ENCODE measurements around the gene UBE2J2.
"Not testable (repeated sequence)": the region's sequence is repeated elsewhere in the genome, so short reads cannot be mapped to it uniquely, and the experiment has no call there.

The UBE2J2 gene

GRCh38 chr1:1273512-1274298 is at the start of gene UBE2J2:
TSS of gene UBE2J2 (minus strand) at chr1:1273854. CDS start at chr1:1267992, 5,862 bp downstream.
- peak; percentile 82 for DNase-seq (ENCODE audit: low spot score)

DNA sequence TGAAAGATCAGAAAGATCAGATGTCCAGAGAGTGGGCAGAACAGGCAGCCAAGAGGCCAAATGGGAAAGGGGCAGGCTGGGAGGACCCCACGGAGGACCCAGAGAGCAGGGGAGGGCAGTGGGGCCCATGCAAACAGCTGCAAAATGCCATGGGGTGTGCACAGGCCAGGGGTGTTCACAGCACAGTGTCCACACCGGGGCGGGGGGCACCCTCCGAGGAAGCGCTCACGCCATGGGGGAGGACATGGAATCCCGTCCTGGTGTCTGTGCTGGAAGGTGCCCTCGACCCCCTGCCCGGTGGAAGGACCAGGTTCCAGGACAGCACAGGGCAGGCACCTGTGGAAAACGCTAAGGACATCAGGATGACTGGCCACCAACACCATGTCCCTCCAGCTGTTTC is 49.3 kb upstream of the UBE2J2 start:
- no peak for DNase-seq (ENCODE audit: low spot score)

- no peak for DNase-seq (ENCODE audit: low spot score)
Measured at GRCh38 chr1:1322418-1322817, 48.8 kb upstream of the UBE2J2 start.

DNA sequence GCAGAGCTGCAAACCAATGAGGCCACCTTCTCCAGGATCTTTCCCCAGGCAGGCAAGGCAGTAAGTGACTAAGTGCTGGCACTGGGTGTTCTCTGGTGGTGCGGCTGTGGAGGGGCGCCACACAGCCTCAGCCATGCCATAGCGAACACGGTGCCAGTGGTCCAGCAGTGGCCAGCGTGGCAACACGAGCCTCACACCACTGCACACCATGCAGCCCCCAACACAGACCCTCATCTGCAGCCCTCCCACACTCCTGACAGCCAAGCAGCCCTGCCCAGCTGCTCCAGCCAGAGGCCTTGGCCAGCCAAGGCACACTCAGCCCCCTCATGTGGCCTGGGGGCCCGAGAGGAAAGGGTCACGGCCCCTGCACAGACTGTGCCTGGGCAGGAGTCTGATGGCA is 47.8 kb upstream of the UBE2J2 start:
- DNase-seq (ENCODE audit: low spot score), result no peak

- DNase-seq (ENCODE audit: low spot score), result no peak
Measured at GRCh38 chr1:1320666-1321448, 47.2 kb upstream of the UBE2J2 start.

GRCh38 chr1:1319646-1319941 is 45.9 kb upstream of the UBE2J2 start:
- no peak for DNase-seq (ENCODE audit: low spot score)

DNA sequence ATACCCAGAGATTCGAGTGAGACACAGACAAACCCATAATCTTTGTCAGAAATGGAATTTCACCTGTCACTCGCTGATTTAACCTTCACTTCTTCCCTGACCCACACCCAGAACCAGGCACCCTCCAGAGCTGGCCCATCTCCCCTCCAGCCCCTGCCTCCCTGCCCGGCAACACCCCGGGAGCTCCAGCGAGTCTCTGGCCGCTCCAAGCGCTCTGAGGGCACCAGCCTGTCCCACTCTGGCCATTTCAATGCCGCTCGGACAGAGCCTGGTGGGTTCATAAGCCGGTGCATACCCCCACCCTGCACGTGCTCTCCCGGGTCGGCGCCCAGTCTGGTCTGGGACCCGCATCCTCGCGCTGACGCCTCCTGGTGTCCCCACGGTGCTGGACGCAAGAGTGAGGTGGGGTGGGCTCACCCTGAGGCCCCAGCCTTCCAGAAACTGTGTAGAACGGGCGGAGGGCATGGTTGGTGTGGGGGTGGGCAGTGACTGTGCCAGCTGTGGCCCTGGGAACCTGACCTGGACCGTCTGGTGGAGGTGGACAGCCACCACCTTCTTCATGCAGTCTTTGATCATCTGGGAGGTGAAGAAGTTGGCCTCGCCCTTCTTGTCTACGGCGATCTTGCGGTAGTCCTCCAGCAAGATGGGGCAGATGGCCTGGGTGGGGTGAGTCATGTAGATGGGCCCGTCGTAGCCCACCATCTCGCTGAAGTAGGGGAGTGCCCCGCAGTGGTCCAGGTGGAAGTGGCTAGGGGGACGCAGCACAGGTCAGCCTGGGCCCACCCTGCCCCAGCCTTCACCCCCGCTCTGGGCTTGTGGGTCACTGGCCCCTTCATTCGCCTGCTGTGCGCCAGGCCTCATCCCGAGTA is 45.4 kb upstream of the UBE2J2 start:
- DNase-seq (ENCODE audit: low spot score), result no peak

- DNase-seq (ENCODE audit: low spot score), result peak; percentile 81
Measured at GRCh38 chr1:1318131-1318652, 44.5 kb upstream of the UBE2J2 start.

- DNase-seq (ENCODE audit: low spot score), result no peak
Measured at GRCh38 chr1:1317420-1317819, 43.8 kb upstream of the UBE2J2 start.

DNA sequence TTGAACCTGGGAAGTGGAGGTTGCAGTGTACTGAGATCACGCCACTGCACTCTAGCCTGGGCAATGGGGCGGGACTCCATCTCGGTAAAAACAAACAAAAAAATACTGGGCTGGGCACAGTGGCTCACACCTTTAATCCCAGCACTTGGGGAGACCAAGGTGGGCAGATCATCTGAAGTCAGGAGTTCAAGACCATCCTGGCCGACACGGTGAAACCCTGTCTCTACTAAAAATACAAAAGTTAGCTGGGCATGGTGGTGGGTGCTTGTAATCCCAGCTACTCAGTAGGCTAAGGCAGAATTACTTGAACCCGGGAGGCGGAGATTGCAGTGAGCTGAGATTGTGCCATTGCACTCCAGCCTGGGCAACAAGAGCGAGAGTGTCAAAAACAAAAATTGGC is 42.5 kb upstream of the UBE2J2 start:
- DNase-seq (ENCODE audit: low spot score), result not testable (repeated sequence)

DNA sequence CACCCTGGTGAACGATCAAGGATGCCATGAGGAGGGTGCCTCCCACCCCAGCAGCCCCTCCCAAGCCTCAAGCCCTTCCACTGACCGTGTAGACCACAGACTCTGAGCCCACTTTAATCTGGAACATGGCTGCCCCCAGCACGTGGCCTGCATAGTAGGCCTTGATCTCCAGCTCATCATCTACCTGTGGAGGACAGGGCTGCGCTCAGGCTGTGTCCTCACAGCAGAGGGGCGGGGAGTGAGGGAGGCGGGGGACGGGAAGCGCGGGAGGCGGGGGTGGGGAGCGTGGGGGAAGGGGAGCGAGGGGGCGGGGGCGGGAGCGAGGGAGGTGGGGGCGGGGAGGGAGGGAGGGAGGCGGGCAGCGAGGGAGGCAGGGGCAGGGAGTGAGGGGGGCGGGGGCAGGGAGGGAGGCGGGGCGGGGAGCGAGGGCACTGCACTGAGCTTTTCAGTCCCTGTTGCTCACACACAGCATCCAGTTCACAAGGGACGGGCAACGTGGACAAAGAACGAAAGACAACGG is 41.8 kb upstream of the UBE2J2 start:
- no peak for DNase-seq (ENCODE audit: low spot score)

- no peak for DNase-seq (ENCODE audit: low spot score)
Measured at GRCh38 chr1:1314678-1315335, 41.2 kb upstream of the UBE2J2 start.

DNA sequence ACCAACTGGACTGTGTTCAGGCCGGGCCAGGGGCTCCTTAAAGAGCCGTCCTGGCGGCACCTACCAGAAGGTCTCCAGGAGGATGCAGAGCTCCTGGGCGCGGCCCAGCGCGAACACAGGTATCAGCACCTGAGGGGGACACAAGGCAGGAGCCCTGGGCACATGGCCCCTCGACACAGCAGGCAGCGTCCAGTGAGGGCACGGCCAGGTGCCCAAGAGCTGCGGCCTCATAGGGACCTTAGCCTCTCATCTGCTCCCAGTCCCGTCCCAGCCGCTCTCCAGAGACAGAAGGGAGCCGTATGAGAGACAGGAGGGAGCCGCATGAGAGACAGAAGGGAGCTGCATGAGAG is 40.6 kb upstream of the UBE2J2 start:
- DNase-seq (ENCODE audit: low spot score), result no peak

- no peak for DNase-seq (ENCODE audit: low spot score)
Measured at GRCh38 chr1:1313500-1314236, 40.0 kb upstream of the UBE2J2 start.

DNA sequence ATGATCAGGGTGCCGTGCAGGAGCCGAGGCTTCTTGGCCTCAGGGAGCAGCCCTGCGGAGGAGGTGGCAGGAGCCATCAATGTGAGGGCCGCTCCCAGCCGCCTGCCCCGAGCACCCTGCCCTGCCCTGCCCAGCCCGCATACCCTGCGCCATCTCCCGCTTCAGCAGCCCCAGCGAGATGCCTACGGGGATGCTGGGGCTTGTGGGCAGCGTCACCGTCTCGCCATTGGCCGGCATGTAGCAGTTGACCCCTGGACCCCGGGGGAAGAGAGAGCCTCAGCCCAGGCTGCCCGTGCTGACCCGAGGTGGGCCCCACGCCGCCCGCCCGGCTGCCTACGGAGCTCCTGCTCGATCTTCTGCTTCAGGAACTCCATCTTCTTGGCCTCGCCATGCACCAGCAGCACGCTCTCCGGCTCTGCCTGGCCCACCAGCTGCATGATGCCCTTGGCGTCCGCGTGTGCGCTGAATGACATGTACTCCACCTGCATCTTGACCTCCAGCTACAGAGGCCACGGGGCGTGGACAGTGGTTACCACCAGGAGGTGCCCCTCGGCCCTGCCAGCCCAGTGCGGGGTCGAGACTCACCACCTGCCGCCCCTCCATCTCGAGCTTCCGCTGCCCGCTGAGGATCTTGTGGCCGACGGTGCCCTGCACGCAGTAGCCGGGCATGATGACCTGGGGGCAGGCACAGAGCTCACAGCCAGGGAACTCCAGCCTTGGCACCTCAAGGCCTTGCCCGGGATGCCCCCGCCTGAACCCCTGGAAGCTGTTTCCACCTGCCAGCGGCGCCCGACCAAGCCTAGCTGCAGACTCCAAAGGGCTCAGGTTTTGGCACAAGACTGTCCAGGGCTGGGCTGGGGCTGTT is 39.0 kb upstream of the UBE2J2 start:
- no peak for DNase-seq (ENCODE audit: low spot score)

DNA sequence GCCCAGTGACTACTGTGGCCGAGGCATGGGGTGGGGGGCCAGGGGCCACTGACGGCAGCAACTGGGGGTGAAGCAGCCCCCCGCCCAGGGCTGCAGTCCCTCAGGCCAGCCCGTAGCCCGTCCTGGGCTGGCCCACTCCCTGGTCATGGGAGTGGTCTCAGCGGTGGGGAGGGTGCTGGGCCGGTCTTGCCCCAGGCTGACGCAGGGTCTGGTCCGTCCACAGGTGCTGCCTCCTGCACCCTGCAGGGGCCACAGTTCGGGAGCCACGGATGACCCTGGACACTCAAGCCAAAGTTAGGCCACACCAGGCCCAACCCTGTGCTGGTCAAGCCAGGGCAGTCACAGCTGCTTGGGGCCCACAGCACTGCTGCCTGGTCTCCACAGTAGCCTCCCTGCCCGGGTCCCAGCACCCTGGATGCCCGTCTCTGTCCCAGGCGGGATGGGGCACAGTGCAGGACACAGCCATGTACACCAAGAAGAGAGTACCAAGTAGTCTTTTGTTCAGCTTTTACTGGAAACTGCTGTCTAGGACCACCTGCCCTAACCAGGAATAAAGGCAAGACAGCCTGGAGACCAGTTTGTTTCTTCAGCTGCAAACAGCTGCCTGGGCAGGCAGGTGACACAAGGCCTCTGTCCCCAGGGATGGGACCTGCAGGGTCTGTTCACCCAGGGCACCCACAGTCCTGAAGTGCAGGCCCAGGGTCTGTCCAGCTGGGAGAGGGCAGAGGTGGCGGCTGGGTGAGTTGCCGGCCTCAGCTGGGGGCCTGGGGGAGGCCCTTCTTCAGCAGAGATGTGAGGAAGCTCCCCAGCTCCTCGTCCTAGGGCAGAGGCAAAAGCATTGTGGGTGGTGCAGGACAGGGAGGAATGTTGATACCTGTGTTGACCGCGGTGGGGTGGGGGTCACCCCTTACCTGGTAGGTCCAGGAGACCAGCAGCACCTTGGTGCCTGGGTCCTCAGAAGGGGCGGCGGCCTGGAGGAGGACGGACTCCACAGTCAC is 37.8 kb upstream of the UBE2J2 start:
- DNase-seq (ENCODE audit: low spot score), result no peak

GRCh38 chr1:1310476-1311053 is 36.9 kb upstream of the UBE2J2 start:
- DNase-seq (ENCODE audit: low spot score), result no peak

DNA sequence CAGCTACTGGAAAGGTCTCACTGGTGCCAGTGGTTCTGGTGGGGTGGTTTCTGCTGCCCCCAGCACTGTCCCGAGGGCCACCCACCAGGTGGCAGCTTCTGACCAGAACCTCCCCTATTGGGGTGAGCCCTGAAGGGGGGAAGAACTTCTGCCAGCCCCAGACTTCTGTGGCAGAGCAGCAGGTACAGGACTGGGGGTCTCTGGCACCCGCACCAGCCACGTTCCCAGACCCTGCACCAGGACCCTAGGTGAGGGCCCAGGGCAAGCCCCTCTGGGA is 36.4 kb upstream of the UBE2J2 start:
- no peak for DNase-seq (ENCODE audit: low spot score)
